Skin of body (tissue), 2 donors: ENCODE data around the gene MCM7. TPM values are rescaled to one million over a fixed set of nuclear protein-coding genes. Genes with fewer than 3 reads are reported as not detected.

Experiments used
- DNase-seq: peaks from one replicate; lab custom pipeline; 2025; lab: John Stamatoyannopoulos, UW
- total RNA-seq: library from RNA; depleted of rRNA; stranded (reverse); fragments of >200 nt; gene quantifications from one replicate; pipeline ENCODE4 v1.2.3, GENCODE V29; 2014

The MCM7 gene
- total RNA-seq, 1 donor from 2014 or later, result 47.5 TPM

- no peak for DNase-seq
Observed at GRCh38 chr7:100093925-100094486, 7.2 kb downstream of the MCM7 start.

DNA sequence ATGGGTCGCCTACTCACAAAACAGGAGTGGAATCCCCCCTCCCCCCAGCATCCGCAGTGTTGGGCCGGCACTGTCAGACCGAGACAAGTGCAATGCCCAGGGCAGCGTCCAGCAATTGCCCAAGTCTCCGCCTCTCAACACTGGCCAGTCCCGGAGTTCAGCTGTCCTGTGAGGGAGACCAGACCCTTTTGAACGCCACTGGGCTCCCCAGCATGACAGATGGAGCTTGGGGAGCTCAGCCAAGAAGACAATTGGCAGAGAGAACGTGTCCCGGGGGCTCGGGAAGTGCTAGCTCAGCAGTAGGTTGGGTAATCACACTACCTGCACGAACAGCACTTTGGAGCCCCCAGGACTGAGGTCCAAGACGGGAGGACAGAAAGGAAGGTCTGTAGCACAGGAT lies 7.7 kb downstream of the MCM7 start:
- no peak for DNase-seq

DNA sequence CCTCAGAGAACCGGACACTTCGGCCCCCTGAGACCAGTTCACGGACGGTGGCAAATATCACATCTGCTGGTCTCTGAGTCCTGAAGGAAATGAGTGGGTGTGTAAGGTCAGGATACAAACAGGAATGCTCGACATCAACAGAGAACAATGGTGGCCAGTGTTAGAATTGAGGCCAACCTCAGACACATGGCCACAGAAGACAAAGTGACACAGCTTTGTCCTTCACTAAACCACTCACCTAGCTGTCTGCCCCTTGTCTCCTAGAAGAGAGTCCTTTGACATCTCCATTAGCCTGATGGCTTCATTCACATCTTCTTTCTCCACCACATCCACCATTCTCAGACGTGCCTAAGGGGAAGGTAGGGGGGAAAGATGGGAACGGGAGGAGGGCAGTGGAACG lies 8.1 kb downstream of the MCM7 start:
- DNase-seq, result no peak

- no peak for DNase-seq
Observed at GRCh38 chr7:100091411-100092181, 9.6 kb downstream of the MCM7 start.

- no peak for DNase-seq
Observed at GRCh38 chr7:100090527-100091410, 10.4 kb downstream of the MCM7 start.

GRCh38 chr7:100089458-100090196 lies 11.6 kb downstream of the MCM7 start:
- DNase-seq, result no peak

DNA sequence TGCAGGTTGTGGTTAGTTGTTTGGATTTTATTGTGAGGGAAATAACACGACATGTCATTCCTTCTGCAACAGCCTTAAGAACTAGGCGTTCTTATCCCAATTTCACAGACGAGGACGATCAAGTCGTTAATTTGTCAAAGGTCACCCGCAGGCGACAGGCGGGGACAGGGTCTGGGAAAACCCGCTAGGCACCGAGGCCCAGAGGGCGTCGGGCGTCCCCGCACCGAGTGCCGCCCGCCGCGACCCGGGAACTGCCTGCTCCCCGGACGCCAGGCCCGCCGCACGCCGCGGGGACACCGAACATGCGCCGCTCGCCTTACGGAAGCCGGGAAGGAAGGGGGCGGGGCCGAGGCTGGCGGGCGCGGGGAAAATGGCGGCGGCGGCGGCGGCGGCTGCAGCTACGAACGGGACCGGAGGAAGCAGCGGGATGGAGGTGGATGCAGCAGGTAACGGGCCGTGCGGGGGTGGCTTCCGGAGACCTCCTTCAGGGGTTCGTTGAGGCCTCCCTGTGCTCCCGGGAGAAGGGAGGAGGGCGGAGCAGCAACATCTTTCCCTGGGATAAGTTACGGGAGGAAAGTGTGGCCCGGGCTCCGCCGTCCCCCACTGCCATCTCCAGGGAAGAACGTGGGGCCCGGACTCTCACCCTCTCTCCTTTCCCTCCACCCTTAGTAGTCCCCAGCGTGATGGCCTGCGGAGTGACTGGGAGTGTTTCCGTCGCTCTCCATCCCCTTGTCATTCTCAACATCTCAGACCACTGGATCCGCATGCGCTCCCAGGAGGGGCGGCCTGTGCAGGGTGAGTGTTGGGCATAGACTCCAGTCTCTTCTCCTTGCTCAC lies 12.4 kb downstream of the MCM7 start, which contains the start of gene COPS6:
TSS of gene COPS6 (plus strand) at position 349 of the 837 bp plus-strand sequence. CDS start at position 371, 22 bp downstream.
- DNase-seq, result peak; percentile 24

GRCh38 chr7:100088095-100088620 lies 13.0 kb downstream of the MCM7 start:
- DNase-seq, result no peak

- no peak for DNase-seq
Observed at GRCh38 chr7:100087055-100087750, 14.0 kb downstream of the MCM7 start.

DNA sequence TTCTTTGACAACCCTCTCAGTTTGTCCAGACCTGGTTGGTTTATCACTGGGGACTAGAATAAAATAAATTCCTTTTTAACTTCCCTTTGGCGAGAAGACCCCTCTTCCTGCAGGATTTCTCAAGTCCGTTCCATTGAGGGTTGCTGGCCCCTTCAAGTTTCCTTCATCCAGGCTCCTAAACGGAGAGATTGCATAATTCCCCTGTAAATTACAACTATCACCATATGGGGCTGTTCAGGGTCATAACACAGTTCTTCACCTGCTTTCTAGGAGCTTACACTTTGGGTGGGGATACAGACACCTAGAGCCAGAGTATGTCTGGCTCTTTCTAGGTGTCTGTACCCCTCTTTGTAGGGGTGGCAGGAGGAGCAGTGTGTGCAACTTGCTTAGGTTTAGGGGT lies 15.7 kb downstream of the MCM7 start:
- DNase-seq, result no peak

DNA sequence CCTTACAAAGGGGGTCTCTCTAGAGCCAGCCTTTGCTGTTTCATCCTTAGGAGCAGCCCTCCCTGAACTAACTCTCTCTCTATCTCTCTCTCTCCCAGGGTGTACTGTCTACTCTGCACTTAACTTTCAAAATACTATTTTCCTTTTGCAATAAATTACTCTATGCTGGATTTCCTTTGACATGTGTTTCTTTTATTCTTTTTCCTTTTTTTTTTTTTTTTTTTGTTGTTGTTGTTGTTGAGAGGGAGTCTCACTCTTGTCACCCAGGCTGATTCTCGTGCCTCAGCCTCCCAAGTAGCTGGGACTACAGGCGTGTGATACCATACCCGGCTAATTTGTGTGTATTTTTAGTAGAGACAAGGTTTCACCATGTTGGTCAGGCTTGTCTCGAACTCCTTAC lies 18.2 kb downstream of the MCM7 start:
- no peak for DNase-seq

DNA sequence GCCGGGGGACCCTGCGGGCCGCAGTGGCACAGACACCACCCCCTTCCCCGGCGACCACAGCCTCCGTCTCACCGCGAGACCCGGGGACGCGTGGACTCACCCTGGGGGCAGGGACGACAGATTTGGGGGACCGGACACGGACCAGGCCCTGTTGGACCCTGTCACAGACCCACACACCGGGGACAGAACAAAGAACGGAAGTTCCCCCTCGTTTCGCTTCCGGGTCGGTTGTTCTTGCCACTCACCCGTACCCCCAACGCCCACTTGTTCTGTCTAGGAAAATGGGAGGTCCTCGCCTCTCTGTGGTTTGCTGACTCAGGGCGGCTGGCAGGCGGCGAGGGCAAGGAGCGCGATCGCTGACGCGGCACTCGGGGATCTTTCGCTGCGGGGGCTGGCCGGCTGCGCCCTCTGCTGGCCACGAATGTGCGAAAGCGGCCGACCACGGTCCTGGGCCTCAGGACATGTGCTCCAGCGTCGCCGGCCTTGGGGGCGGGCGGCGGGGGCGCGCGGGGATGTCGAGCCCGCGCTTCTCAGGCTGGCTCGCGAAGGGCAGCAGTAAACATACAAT lies 19.6 kb downstream of the MCM7 start, which contains the start of gene ZNF3:
TSS of gene ZNF3 (minus strand) at position 189 of the 568 bp plus-strand sequence. CDS start 4,366 bp downstream, outside the sequence.
- peak; percentile 99 for DNase-seq

- DNase-seq, result no peak
Observed at GRCh38 chr7:100080907-100081534, 20.2 kb downstream of the MCM7 start.

- DNase-seq, result no peak
Observed at GRCh38 chr7:100079024-100079560, 22.1 kb downstream of the MCM7 start.

DNA sequence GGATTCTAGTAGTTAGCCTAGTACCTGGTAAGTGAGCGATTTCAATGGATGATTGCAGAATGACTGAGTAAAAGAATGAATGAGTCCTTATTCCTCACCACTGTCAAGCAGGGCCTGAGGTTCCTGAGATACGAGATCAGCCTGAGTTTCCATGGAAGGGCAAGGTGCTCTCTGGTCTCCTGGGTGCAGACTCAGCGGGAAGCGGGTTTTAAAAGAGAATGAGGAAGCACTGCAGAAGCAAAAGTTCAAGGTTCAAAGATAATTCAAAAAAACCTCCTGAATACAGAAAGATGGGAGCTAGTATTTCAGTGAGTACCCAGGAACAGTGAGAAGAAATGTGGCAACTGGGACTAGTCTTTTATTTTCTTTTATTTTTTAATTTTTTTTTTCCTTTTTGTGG lies 24.0 kb downstream of the MCM7 start:
- DNase-seq, result no peak

- no peak for DNase-seq
Observed at GRCh38 chr7:100075418-100075817, 25.8 kb downstream of the MCM7 start.

GRCh38 chr7:100074841-100075240 lies 26.4 kb downstream of the MCM7 start:
- no peak for DNase-seq

DNA sequence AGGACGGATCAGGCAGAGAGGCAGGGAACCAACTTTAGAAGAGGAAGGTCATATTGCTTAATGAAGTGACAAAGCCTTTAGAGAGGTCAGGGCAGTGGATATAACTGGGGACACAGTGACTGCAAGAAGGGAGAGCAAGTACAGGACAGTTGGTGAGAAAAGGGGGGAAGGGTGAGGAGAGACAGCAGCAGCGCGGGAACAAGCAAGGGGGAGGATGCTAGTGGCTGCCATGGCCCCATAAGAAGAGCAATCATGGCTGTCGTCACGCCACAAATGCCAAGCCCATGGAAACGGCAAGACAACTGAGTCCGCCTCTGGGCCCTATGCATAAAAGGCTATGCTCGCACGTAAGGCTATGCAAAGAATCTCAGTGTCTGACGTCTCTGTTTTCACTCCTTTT lies 28.7 kb downstream of the MCM7 start:
- no peak for DNase-seq
